Epidermal melanocyte (primary cell): ENCODE measurements around the gene PARD3.

Experiments
- DNase-seq: peaks from one replicate; pipeline ENCODE4 v3.0.0; 2011; ENCODE audit warnings: low spot score; ENCODE audit not compliant: insufficient read length

PARD3 gene

GRCh38 chr10:34141032-34141680, 673.9 kb downstream of the PARD3 start:
- no peak for DNase-seq

DNA sequence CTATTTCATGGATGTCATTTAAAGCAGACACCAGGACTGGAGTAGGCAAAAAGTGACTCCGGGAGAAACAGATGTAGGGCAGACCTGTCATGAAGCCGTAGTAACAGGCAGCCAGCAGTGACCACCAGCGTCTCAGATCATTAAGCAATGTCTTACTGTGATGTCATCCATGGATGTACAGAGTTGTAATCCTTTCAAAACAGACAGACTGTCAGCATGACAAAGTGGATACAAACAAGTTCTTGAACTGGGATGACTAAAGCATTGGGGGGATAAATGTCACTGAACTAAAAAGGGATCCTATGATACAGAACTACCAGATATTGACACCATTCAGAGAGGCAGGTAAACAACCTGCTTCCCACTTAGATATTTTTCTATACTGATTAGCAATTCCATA, 675.5 kb downstream of the PARD3 start:
- DNase-seq = no peak

DNA sequence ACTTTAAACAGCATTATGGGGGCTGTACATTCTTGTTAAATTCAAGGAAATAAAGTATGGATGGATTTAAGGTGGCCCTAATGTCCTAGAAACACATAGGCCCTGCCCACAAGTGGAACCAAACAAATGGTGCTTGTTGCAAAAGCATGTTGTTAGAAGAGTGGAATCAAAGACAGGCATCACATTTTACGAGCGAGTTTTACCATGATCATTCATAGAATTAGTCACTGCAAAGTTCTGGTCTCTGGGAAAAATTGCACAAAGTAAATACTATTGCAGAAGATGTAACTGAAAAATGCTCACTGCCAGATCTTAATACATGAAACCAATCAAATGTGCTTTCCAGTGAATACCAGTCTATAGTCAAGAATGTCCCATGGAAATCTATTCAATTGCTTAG, 677.1 kb downstream of the PARD3 start:
- no peak for DNase-seq

- no peak for DNase-seq
Measured at GRCh38 chr10:34137201-34137600, 677.9 kb downstream of the PARD3 start.

DNA sequence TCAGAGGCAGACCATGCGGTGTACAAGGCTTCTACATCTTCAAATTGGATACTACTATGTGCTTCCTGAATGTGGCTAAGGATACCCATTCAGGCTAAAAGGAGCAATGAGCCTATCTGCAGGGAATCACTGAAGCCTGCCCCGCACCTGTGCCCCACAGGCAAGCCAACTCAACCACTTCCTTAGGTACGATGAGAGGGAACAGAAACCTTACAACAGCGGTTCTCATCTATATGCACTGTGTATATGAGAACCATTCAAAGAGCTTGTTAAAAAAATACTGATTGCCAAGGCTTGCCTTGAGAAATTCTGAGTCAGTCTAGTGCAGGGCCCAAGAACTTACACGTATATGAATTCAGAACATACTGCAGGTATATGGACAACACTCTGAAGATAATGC, 679.6 kb downstream of the PARD3 start:
- DNase-seq = no peak

DNA sequence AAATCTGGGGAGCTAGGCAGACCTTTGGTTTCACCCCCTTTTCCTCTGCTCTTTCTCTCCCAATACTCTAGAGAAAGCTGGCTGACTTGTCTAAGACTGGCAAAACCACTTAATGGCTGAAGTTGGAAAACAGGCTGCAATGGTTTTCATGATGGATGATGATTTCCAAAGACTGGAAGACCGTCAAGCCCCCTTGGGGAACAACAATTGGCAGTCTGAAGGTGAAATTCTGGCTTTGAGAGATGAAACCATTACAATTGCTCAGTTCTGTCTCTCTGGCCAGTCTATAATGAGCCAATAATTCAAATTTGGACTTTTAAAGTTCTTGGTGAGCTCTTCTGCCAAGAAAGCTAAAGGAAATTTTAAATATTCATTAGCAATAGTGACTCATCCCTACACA, 680.5 kb downstream of the PARD3 start:
- no peak for DNase-seq

DNA sequence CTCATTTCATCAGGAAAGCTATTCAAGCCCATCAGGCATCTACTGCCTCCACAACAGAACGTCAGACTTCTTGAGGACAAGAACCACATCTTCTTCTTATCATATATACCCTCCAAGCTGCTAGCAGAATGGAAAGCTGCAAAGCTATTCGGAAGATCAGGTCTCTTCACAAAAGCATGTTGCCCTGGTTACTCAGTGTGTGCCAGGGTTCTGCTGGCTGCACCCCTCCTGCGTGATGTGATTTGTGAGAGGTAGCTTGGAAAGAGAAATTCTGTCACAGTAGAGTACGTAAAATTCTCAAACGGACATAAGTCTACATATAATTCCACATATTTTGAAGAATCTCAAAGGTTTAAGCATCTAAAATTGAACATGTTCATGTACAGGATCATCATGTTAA, 681.7 kb downstream of the PARD3 start:
- no peak for DNase-seq

DNA sequence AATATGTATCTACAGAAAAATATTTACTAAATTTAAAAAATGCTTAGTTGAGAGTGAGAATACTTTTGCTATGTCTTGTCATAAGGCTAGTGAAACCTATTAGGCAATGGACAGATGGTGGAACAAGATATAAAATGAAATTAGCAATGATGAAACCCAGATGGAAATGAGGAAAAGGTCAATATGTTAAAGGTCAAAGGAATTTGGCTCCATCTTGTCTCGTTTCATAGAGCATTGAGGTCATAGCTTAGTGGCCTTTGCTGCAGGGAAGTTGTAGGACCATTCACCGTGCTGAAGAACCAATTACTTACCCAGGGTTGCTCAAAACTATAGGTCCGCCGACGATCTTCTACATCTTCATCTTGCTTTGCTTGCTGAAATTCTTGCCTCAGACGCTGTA, 683.9 kb downstream of the PARD3 start:
- no peak for DNase-seq

- DNase-seq = no peak
Measured at GRCh38 chr10:34127676-34128075, 687.4 kb downstream of the PARD3 start.

- DNase-seq = no peak
Measured at GRCh38 chr10:34126371-34127151, 688.5 kb downstream of the PARD3 start.

DNA sequence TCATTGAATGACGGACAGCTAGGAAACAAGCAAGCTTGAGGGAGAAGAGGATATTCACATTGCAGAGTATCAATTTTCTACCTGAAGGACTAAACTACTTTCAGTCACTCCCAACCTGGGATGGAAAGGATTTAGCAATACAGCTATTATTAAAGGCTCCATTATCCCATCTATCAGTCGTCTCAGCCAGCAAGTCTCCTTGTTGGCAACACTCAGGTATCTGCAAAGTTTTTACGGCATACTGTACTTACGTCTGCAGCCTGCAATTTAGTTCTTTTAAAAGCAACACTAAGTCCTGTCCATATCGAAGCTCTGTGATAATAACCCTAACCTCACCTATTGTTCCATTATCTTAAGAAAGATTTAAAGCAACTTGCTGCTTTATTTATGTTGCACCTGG, 689.4 kb downstream of the PARD3 start:
- no peak for DNase-seq

DNA sequence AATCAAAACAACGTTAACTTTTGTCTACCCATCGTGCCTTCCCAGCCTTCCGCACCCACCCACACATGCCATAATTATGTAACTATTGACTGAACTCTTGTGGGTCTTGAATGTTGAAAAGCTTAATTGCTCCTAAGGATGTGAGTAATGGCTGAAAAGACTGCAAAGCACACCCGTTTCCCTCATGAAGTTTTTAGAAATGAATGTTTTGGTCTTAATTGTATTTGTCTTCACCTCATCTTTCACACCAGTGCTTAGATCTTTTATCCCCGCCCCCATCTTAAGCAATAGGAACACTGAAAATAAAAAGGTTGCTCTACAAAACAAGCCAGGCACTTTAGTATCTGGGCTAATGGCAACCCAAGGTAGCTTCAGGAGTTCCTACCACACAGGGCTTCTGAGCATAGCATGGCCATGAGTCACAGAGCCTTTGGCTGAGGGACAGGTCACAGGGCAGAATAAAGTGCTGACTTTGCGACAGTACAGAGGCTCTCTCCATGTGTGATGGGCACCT, 690.5 kb downstream of the PARD3 start:
- DNase-seq = no peak

DNA sequence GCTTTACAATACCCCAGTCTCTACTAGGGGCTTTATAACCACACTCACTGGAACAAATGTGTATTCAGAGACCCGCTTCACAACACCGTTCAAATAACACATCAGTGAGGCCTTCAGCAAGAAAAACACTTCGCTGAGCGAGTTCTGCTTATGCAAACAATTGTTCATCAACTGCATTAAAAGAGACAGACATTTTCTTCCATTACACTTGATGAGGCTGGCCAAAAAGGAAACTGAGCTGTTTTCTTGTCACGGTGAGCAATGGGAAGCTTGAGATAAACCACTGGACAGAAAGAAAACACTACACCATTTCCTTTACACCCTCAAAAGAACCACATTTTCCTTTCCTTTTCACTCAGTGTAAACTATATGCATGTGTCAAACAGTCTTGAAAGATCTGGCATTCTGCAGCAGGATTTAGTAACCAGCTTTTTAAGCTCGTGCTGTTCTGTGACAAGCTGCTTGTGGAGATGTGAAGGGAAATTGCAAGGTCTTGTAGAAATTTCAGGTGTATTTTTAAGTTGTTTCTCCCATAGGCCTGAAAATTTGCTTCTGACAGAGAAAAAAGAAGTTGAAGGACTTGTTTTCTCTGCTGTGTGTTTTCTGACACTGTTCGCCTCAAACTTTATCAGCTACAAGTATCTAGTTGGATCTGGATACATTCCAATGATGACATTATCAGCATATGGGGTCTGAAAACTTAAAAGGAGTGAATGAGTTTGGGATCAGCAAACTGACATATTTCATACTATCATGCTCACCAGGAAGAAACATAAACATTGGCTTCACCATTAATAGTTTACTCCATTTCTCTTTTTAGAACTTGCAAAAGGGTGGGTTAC, 693.1 kb downstream of the PARD3 start:
- no peak for DNase-seq

DNA sequence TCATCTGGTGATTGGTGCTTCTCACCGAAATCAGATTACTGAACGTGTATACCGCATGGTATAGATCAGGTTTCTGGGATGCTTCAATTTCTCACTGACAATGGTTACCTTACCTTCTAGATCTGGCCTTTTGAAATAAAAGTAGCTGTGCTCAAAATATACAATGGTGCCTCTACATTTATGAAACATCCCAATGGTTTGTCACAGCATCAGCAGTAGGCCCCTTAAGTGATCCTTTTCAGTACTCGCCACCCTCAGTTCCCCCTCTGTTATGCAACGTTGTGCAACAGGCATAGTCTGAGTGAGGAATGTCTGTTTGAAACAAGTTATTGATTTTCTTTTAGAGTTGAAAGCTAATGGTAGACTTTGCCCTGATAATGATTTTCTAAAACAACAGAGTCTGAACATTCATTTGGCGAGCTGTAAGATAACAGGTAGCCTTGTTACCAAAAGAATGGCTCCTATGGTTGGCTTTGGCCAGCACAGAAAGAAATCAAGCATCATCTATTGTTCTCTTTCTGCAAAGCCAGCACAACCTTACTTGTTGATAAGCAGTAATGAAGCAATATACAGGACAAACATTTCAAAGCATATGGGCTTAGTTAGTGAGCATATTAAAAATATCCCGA, 693.9 kb downstream of the PARD3 start:
- DNase-seq = no peak

GRCh38 chr10:34119456-34119855, 695.6 kb downstream of the PARD3 start:
- no peak for DNase-seq

DNA sequence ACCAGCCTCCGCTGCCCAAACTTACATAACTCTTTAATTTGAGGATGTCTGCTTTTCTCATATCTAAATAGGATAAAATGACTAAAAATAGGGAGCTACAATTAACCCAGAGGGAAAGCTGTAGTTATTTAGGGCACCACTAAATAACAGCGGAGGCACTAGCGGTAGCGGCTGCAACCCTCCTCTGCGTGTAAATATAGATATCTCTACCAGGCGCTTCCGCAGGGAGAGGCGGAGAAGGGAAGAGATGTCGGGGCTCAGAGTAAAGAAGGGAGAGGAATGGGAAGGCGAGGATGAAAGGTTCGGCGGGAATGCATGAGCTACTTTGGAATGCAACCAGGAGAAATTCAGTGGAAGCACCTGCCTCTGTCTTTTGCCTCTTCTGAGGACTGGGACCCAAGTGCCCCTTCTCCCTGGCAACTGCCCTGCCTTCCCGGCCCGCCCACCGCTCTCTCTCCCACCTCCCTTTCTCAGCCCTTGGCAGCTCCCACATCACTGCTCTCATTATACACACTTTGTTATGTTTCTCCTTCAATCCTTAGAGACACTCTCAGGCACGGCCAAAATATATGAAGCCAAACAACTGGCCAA, 698.3 kb downstream of the PARD3 start:
- DNase-seq = no peak

- no peak for DNase-seq
Measured at GRCh38 chr10:34116220-34116641, 698.9 kb downstream of the PARD3 start.

- no peak for DNase-seq
Measured at GRCh38 chr10:34114914-34115313, 700.2 kb downstream of the PARD3 start.

GRCh38 chr10:34113504-34114225, 701.4 kb downstream of the PARD3 start:
- DNase-seq = no peak

GRCh38 chr10:34112171-34112782, 702.8 kb downstream of the PARD3 start:
- no peak for DNase-seq
